Lung (tissue), 12 donors: ENCODE results near the gene PRSS56. TPM values are rescaled to one million over a fixed set of nuclear protein-coding genes. Genes with fewer than 3 reads are reported as not detected.

Experiments
- ATAC-seq: fragments of 200-7000 bp; cut with Tn5 transposase; one replicate; pipeline ENCODE4 v1.9.1; 2020; ENCODE audit warnings: moderate number of reproducible peaks; ENCODE audit not compliant: insufficient read depth, low FRiP score
- DNase-seq, 3 donors: peaks; one replicate each; pipeline ENCODE4 v3.0.0-alpha.2; 2013 to 2017
- H3K27ac ChIP-seq, 2 donors: one replicate each; pipeline ENCODE4 v1.5.1; 2013; ENCODE audit warnings: mild to moderate bottlenecking in 2 of 2, moderate library complexity in 2 of 2, control low read depth in 1 of 2, inconsistent platforms in 1 of 2, low read depth in 1 of 2, low read length in 1 of 2
- H3K27me3 ChIP-seq, 3 donors: one replicate each; pipeline ENCODE4 v1.5.1; 2013; ENCODE audit warnings: low read length in 2 of 3; ENCODE audit not compliant: control insufficient read depth in 3 of 3, insufficient read depth in 3 of 3
- H3K36me3 ChIP-seq, 4 donors: one replicate each; pipeline ENCODE4 v1.5.1; 2013; ENCODE audit warnings: low read length in 4 of 4, mild to moderate bottlenecking in 1 of 4, moderate library complexity in 1 of 4; ENCODE audit not compliant: control insufficient read depth in 4 of 4, insufficient read depth in 4 of 4
- H3K4me1 ChIP-seq, 5 donors: one replicate each; pipeline ENCODE4 v1.5.1; 2013; ENCODE audit warnings: low read length in 5 of 5, mild to moderate bottlenecking in 2 of 5, moderate library complexity in 1 of 5; ENCODE audit not compliant: control insufficient read depth in 5 of 5, insufficient read depth in 5 of 5
- H3K4me3 ChIP-seq: one replicate; pipeline ENCODE4 v1.5.1; 2013; ENCODE audit warnings: mild to moderate bottlenecking, control low read depth, moderate library complexity
- H3K9ac ChIP-seq, 2 donors: one replicate each; pipeline ENCODE4 v1.5.1; 2013; ENCODE audit warnings: low read length in 2 of 2, control low read depth in 1 of 2; ENCODE audit not compliant: insufficient read depth in 1 of 2
- H3K9me3 ChIP-seq, 4 donors: one replicate each; pipeline ENCODE4 v1.5.1; 2013; ENCODE audit warnings: low read length in 3 of 4, mild to moderate bottlenecking in 1 of 4, moderate library complexity in 1 of 4; ENCODE audit not compliant: control insufficient read depth in 4 of 4, insufficient read depth in 3 of 4
- CTCF ChIP-seq: IDR thresholded peaks from 2 replicates; pipeline ENCODE4 v1.5.1; 2012; ENCODE audit warnings: mild to moderate bottlenecking; ENCODE audit errors: control extremely low read depth, extremely low read depth
- WGBS, 2 donors: extraction: QIAGEN DNeasy Blood & Tissue Kit; methylation state at CpG; one replicate each; pipeline ENCODE4 v1.1.7; 2013; 5-methylcytosine and 5-hydroxymethylcytosine counted together
- polyA plus RNA-seq, 2 donors: library from polyadenylated mRNA; stranded (reverse); fragments of 200-250 nt; gene quantifications; one replicate each; pipeline ENCODE4 v1.2.1, GENCODE V29; 2013
- total RNA-seq, 2 donors: library from RNA; depleted of rRNA in 1 of 2; stranded (reverse); fragments of >200 nt in 1 of 2; gene quantifications; one replicate each; pipeline ENCODE4 v1.2.1, GENCODE V29; 2014 to 2021
- donor health status: control.
- donor health status: control.
- donor health status: Bipolar disorder and iron deficiency.
- donor health status: healthy.
- donor health status: DM: yes; HTN: yes; CAD: no.

PRSS56 gene
- total and polyA plus RNA-seq, 4 donors, result not detected

GRCh38 chr2:232545511-232546375 is 25.6 kb downstream of the PRSS56 start:
- 74 to 88% methylated on average over 17 of the region's 17 CpGs for WGBS, 2 donors
- no peak for TF ChIP-seq CTCF
- H3K9ac ChIP-seq, result no peak overlapping the region

GRCh38 chr2:232547991-232548390 is 27.8 kb downstream of the PRSS56 start:
- Histone ChIP-seq H3K4me3 (no peak overlapping the region), H3K27ac (no peak overlapping the region), H3K4me1 (peaks cover 6 to 16% (median 9%) of the 10 kb centered on the region in 5 donors), H3K36me3 (peaks cover 0 to 20% (median 11%) of the 10 kb centered on the region in 4 donors), H3K27me3 (no peaks in the 10 kb centered on the region), H3K9ac (no peak overlapping the region), H3K9me3 (peaks cover 0 to 13% (median 1%) of the 10 kb centered on the region in 4 donors)
- DNase-seq (no peak), ATAC-seq (no peak)
- 96 to 97% methylated on average over 6 of the region's 6 CpGs for WGBS, 2 donors
- TF ChIP-seq CTCF, result no peak

More at GRCh38 chr2:232545511-232546375, 25.6 kb downstream of the PRSS56 start:
- Histone ChIP-seq H3K27ac (no peak overlapping the region), H3K36me3 (peaks cover 0 to 20% (median 10%) of the 10 kb centered on the region in 4 donors), H3K4me3 (no peak overlapping the region), H3K9me3 (peaks cover 0 to 13% (median 1%) of the 10 kb centered on the region in 4 donors), H3K4me1 (peaks cover 0 to 4% (median 3%) of the 10 kb centered on the region in 5 donors), H3K27me3 (no peaks in the 10 kb centered on the region)
- DNase-seq (no peak), ATAC-seq (no peak)

GRCh38 chr2:232549655-232550353 is 29.6 kb downstream of the PRSS56 start:
- Histone ChIP-seq H3K36me3 (peaks cover 0 to 23% (median 11%) of the 10 kb centered on the region in 4 donors), H3K27me3 (no peaks in the 10 kb centered on the region), H3K4me1 (peaks cover 6 to 16% (median 10%) of the 10 kb centered on the region in 5 donors), H3K9me3 (peaks cover 0 to 13% (median 1%) of the 10 kb centered on the region in 4 donors), H3K4me3 (peak overlapping the region; percentile 82), H3K9ac (peak overlapping the region; percentile 75 to 82), H3K27ac (peak overlapping the region; percentile 94 to 97)
- TF ChIP-seq CTCF, result no peak
- 29 to 36% methylated on average over 21 of the region's 21 CpGs for WGBS, 2 donors
- no peak for ATAC-seq
- no peak for DNase-seq
